Measurements from ENCODE around the gene USP13.

- TF ChIP-seq YY1 (IDR thresholded peaks at IDR 0.05; ENCODE audit: insufficient read depth, insufficient read length) (no peak), ZNF274 (IDR thresholded peaks at IDR 0.05; ENCODE audit: low read depth, low read length) (no peak)
Observed at GRCh38 chr3:179734497-179735281, 81.8 kb downstream of the USP13 start.
